Cardiac septum (tissue), 1 donor: Measurements from ENCODE around the gene ZNF431. TPM values are rescaled to one million over a fixed set of nuclear protein-coding genes. Genes with fewer than 3 reads are reported as not detected.
"Not testable (repeated sequence)": the region's sequence is repeated elsewhere in the genome, so short reads cannot be mapped to it uniquely, and the experiment has no call there.

Experiments used
- DNase-seq: peaks from one replicate; pipeline ENCODE4 v3.0.0-alpha.2; 2020; ENCODE audit warnings: low spot score
- intact Hi-C: fragments of 100-400 bp; cut with DNase I; formaldehyde crosslinking; loops from one replicate; pipeline ENCODE4 v1.14.0; 2022
- total RNA-seq: library from RNA; stranded (reverse); fragmentation: NEBNext Ultra II Directional; extraction: Animal tissue kit (Norgen Biotek cat#: 25700); gene quantifications from one replicate; pipeline ENCODE4 v1.2.1, GENCODE V29; 2021
- donor health status: DM: no; HTN: no; CAD: no.

Gene ZNF431
- total RNA-seq, 1 donor from 2014 or later = 14.3 TPM

GRCh38 chr19:21141006-21141405 is 834 bp upstream of the ZNF431 start:
- DNase-seq, intact Hi-C loops: not testable (repeated sequence)

DNA sequence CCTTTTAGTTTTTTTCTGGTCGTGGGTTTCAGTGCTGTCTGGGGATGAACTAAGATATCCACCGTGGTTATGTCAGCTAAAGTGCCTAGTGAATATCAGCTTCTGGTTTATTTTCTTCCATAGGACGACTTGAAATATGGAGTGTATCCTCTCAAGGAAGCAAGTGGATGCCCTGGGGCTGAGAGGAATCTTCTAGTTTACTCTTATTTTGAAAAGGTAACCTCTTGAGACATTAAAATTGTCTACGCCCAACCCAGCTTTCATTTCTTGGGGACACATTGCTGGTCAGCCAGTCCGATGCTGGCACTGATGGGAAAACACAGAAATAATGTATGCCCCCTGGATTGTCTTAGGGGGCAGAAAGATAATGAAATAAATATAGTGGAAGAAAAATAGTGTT is 1.6 kb downstream of the ZNF431 start:
- no peak for DNase-seq
- intact Hi-C loops = no loop called here

- intact Hi-C loops = no loop called here
- DNase-seq = no peak
Measured at GRCh38 chr19:21143854-21144253, 2.0 kb downstream of the ZNF431 start.

DNA sequence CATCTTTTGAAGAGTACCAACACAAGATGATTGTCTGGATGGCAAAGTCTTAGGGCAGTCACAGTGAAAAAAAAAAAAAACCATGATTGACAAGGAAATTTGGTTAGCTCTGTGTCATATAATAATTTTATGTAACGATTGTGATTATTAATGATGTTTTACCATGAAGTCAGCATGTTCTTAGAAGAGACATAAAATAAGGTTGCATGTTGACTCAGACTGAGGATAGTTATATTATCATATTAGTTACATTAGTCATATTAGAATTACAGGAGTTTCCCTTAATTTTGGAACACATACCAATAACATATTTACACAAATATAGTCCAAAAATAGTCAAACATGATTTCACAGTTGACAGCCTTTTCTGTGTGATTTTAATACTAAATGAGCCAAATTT is 5.7 kb downstream of the ZNF431 start:
- no peak for DNase-seq
- intact Hi-C loops = no loop called here

DNA sequence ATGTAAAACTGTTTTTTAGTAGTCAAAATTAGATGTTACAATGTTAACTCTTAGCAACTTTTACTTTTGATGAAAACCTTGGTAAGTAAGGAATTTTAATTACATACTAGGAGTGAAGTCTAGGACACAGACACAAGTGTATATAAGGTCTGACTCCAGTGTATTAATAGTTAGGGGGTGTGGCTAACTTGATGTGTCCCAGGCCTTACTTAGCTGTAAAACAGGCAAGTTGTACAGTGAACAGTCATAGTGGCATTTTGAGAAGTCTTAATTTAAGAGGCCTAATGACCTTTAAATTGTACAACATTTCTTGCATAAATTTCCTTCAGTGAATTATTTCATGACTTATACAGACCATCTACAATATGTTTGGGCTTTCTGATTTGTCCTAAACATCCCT is 6.8 kb downstream of the ZNF431 start:
- intact Hi-C loops = no loop called here
- DNase-seq = no peak

GRCh38 chr19:21149877-21150276 is 8.0 kb downstream of the ZNF431 start:
- DNase-seq = no peak
- intact Hi-C loops = no loop called here

- DNase-seq = no peak
- intact Hi-C loops = no loop called here
Measured at GRCh38 chr19:21151460-21151859, 9.6 kb downstream of the ZNF431 start.

DNA sequence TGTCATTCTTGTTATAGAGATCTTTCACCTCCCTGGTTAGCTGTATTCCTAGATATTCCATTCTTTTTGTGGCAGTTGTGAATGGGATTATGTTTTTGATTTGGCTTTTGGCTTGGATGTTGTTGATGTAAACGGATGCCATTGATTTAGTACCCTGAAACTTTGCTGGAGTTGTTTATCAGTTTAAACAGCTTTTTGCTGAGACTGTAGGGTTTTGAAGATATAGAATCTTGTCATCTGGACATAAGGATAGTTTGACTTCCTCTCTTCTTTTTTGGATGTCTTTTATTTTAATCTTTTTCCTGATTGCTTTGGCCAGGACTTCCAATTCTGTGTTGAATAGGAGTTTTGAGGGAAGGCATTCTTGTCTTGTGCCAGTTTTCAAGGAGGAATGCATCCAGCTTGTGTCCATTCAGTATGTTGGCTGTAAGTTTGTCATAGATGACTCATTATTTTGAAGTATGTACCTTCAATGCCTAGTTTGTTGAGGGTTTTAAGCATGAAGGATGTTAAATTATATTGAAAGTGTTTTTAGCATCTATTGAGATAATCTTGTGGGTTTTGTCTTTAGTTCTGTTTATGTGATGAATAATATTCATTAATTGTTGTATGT is 16.8 kb downstream of the ZNF431 start:
- intact Hi-C loops = no loop called here
- no peak for DNase-seq

DNA sequence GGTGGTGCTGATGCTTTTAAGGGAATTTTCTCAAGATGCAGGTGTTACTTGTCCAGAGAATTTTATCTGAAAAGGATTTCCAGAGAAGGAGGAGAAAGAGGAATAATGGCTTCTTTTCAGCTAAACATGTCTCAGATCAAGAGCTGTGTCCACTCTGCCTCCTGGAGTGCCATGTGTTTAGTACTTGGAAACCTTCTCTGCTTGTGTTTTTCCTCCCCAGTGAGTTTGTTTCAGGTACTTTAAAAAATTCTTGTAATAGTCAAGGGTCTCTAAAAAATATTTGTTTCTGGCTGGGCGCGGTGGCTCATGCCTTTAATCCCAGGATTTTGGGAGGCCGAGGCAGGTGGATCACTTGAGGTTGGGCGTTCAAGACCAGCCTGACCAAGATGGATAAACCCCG is 22.7 kb downstream of the ZNF431 start:
- intact Hi-C loops = no loop called here
- no peak for DNase-seq

- intact Hi-C loops = no loop called here
- no peak for DNase-seq
Measured at GRCh38 chr19:21166436-21166835, 24.6 kb downstream of the ZNF431 start.

DNA sequence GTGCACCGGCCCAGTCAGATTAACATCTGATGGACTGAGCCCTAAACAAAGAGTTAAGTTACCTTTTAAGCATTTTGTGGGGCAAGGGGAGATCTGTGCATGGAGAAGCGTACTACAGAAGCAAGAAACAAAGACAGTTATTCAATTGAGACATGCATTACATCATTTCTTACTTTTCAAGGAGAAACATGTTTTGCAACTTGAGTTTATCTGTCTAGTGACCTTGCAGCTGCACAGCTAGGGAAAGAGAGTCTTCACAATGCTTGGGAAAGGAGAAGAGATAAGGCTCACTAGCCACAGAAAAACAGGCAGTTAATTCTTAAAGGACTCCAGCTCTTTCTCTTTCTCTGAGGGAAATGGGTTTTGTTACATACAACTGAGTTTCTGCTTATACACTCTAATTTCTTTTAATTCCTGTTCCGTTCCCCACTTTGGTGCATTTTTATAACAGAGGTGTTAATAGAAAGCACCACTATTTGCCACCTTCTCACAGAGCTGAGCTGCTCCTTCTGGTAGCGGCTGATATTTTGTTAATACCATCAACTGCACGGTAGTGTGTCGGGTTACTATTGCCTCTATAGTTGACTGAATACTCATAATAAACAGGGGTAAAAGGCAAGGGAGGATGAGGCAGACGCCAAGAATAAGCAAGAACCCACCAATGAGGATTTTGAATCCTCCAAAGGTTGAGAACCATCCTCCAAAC is 55.9 kb downstream of the ZNF431 start:
- intact Hi-C loops = no loop called here
- no peak for DNase-seq

GRCh38 chr19:21202865-21203494 is 61.1 kb downstream of the ZNF431 start:
- intact Hi-C loops = loop anchor here (5.0 kb wide), 1 partner anchor 279 kb away; no protein-coding TSS in a partner anchor
- no peak for DNase-seq

DNA sequence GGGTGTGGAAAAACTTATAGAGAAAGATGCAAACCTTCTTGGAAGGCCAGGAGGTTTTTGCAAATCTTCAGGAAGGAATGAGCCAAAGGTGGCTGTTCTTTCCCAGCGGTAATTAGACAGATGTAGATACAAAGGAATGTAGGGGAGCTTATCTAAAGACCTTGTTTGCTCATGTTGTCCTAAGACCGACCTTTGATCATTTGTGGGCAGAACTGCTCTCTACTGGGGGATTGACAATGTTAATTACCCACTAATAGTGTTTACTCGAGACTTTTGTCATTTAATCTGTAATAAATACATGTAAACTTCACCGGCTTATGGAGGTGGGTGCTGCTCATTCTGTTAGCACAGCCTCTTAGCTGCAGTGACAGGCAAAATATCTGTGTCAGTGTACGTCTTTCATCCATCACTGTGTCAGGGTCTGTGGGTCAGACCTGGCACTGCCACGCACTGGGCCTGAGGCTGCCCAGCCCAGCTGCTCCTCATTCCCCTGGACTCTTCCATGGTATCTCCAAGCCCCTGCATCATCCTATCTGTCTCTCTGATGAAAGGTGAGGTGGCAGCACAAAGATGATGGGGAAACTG is 68.3 kb downstream of the ZNF431 start:
- no peak for DNase-seq
- intact Hi-C loops = no loop called here

DNA sequence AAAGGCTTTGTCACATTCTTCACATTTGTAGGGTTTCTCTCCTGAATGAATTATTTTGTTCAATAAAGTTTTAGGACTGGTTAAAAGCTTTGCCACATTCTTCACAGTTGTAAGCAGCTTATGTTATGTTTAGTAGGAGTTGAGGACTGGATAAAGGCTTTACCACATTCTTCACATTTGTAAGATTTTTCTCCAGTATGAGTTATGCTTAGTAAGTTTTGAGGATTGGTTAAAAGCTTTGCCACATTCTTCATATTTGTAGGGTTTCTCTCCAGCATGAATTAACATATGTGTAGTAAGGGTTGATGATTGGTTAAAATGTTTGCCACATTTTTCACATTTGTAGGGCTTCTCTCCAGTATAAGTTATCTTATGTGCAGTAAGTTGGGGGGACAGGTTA is 79.9 kb downstream of the ZNF431 start:
- no peak for DNase-seq
- intact Hi-C loops = no loop called here

GRCh38 chr19:21229938-21230337 is 88.1 kb downstream of the ZNF431 start:
- DNase-seq, intact Hi-C loops: not testable (repeated sequence)

- DNase-seq = no peak
- intact Hi-C loops = no loop called here
Measured at GRCh38 chr19:21233691-21234090, 91.9 kb downstream of the ZNF431 start.

DNA sequence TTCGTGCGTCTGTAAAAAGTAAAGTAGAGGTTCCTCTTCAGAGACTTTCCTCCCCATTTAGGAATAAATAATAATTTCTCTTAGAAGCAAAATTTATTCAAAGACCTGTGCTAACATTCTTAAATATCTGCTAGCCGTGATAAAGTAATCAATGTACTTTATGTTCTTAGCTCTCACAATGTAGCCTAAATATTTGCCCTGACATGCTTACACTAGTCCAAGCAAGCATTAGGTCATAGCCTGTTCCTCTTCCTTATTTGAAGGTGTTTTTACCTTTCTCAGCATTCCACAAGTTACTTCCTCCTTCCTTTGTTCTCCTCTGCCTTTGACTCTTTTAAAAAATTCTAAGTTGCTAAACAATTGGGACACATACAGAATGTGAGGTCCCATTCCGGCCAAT is 94.9 kb downstream of the ZNF431 start:
- DNase-seq, intact Hi-C loops: not testable (repeated sequence)

- intact Hi-C loops = no loop called here
- DNase-seq = no peak
Measured at GRCh38 chr19:21238670-21239069, 96.8 kb downstream of the ZNF431 start.
